Mucosa of stomach (tissue), 1 donor: ENCODE data around the gene NEUROG1.

Experiments
- H3K27me3 ChIP-seq: one replicate; pipeline ENCODE4 v1.7.0; 2013; ENCODE audit warnings: mild to moderate bottlenecking, low read length; ENCODE audit not compliant: control insufficient read depth, insufficient read depth
- H3K36me3 ChIP-seq: one replicate; pipeline ENCODE4 v1.7.0; 2013; ENCODE audit warnings: low read length; ENCODE audit not compliant: control insufficient read depth, insufficient read depth
- H3K4me1 ChIP-seq: one replicate; pipeline ENCODE4 v1.7.0; 2013; ENCODE audit warnings: mild to moderate bottlenecking, low read length; ENCODE audit not compliant: control insufficient read depth, insufficient read depth
- H3K4me3 ChIP-seq: one replicate; pipeline ENCODE4 v1.7.0; 2013; ENCODE audit warnings: low read length
- H3K9ac ChIP-seq: one replicate; pipeline ENCODE4 v1.7.0; 2013; ENCODE audit warnings: mild to moderate bottlenecking, low read length, moderate library complexity
- H3K9me3 ChIP-seq: one replicate; pipeline ENCODE4 v1.7.0; 2013; ENCODE audit warnings: mild to moderate bottlenecking, low read length, moderate library complexity; ENCODE audit not compliant: control insufficient read depth
- donor health status: Pancreatic carcinoma.

NEUROG1 gene, protein sequence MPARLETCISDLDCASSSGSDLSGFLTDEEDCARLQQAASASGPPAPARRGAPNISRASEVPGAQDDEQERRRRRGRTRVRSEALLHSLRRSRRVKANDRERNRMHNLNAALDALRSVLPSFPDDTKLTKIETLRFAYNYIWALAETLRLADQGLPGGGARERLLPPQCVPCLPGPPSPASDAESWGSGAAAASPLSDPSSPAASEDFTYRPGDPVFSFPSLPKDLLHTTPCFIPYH

DNA sequence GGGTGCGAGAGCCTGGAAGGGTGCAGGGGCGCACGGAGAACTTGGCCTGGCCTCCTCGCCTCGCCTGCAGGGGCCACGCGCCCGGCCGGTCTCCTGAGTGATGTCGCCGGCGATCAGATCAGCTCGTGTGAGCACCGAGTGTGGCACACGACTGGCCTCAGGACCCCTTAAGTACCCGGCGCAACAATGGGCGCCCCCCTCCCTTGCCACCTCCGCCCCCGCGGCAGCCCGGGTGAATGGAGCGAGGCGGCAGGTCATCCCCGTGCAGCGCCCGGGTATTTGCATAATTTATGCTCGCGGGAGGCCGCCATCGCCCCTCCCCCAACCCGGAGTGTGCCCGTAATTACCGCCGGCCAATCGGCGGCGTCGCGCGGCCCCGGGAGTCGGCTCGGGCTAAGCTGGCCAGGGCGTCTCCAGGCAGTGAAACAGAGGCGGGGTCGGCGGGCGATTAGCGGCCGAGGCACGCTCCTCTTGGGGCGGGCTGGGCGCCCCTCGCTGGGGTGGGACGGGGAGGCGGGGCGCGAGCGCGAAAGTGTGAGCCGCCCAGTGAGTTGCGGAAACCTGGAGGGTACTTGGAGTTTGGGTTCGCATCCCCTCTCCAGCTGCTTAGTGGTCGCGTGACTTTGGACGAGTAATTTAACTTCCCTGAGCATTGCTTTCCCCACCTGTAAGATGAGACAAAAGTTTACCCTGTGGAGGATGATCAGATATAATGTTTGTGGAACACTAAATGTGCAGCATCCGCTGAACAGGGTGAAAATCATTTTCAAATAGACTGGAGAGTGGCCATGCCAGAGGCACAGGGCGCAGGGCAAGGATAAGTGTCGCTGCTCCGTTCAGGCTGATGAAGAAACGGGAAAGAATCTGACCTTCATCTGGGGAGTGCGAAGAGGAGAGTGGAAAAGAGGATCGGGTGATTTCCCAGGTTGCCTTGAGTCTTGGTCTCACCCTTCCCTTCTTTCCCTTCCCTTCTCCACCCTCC, at the start of gene NEUROG1:
Gene NEUROG1, minus strand, starts transcription at position 145 of the 982 bp plus-strand sequence. CDS start 274 bp downstream, outside the sequence.
- Histone ChIP-seq H3K36me3 (no peaks in the 10 kb centered on the region), H3K4me3 (no peak within 1 kb of the TSS), H3K9ac (no peak within 1 kb of the TSS), H3K4me1 (peaks cover 6% of the 10 kb centered on the region), H3K27me3 (peaks cover 91% of the 10 kb centered on the region), H3K9me3 (no peaks in the 10 kb centered on the region)

DNA sequence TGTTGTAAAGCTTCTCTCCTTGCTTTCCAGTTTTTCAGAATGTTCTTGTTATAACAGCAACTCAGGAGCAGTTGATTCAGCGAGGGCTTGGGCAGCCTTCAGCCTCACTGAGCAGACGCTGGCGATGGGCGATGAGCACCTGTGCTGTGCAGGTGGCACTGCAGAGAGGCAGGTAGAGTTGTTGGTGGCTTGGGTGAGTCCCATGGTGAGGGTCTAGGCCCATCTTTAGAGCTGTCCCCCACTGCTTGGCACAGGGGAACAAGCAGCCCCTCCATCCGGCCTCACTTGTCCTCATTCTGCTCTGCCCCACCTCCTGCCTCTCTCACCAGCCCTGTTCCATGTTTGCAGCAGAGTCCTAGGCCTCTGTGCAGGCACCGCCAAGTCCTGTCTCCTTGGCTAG, 49.2 kb upstream of the NEUROG1 start:
- Histone ChIP-seq H3K36me3 (no peaks in the 10 kb centered on the region), H3K4me1 (no peaks in the 10 kb centered on the region), H3K4me3 (no peak overlapping the region), H3K9me3 (no peaks in the 10 kb centered on the region), H3K9ac (no peak overlapping the region), H3K27me3 (peaks cover 5% of the 10 kb centered on the region)

DNA sequence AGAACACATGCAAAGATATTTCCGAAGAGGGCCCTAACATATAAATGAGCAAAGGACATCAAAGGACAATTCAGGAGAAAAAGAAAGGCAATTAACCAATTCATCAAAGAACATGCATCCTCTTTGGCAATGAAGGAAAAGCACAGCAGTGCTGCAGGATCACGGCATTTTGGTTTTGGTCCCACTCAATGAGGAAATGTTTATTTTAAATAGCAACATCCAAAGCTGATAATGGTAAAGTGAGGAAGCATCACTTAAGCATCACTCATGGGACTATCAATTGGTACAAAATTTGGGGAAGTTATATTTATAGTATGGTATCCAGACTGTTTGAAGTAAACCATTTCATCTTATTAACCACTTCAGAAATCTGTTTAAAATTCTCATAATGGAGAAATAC, 48.5 kb upstream of the NEUROG1 start:
- no peak overlapping the region for H3K4me3 ChIP-seq
- H3K4me1 ChIP-seq, result no peaks in the 10 kb centered on the region
- H3K9ac ChIP-seq, result no peak overlapping the region
- no peaks in the 10 kb centered on the region for H3K9me3 ChIP-seq
- H3K36me3 ChIP-seq, result no peaks in the 10 kb centered on the region
- H3K27me3 ChIP-seq, result peaks cover 10% of the 10 kb centered on the region

DNA sequence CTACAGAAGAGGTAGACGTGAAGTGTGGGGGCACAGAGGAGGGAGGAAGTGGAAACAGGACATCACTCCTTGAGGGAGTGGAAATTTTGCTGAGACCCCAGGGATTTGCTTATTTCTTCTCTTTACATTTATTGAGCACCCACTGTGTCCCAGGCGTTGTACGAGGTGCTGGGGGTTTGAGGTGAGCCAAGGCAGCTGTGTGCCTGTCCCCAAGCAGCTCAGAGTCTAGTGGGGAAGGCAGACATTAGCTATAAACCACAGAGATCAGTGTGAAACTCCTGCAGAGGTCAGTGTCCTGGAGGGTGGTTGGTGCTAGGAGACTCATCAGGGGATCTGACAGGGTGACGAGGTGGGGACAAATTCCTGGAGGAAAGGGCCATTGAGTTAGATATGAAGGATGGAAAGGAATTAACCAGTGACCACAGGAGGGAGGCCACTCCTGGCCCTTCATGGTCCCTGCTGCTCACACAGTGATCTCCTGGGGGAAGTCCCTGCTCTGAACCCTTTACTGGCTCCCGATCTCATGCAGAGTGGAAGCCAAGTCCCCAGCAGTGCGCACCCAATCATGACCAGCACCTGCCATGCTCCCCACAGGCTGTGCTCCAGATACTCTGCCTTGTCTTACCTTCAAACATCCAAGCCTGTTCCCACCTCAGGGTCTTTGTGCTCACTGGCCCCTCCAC, 46.5 kb upstream of the NEUROG1 start:
- Histone ChIP-seq H3K9ac (no peak overlapping the region), H3K4me3 (no peak overlapping the region), H3K27me3 (peaks cover 30% of the 10 kb centered on the region), H3K4me1 (no peaks in the 10 kb centered on the region), H3K36me3 (no peaks in the 10 kb centered on the region), H3K9me3 (no peaks in the 10 kb centered on the region)

DNA sequence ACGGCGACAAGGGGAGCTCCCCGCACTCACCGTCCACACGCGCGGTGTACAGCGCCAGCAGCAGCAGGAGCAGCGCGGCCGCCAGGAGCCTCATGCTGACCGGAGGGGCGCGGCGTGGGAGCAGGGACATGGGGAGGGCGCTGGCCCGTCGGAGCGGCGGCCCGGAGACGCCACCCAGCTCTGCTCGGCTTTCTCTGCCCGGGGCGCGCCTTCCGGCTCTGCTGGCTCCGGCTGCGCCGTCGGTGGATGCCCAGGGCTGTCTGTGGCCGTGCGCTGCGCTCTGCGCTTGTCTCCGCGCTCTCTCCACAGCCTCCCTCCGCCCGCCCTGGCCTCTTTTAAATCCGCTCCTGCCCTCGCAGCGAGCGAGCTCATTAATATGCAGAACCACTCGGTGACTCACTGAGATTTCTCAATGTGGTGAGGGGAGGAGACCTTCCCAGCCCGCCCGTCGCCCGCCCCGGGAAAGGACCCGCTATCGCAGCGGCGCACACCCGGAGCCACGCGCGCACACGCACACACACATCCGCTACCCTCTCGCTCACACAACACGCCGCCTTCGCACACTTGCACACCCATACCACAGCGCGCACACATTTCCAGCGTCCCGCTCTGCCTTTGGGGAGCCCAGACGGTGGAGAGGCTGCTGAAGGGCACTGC, 43.0 kb upstream of the NEUROG1 start, which contains the start of gene CXCL14:
Gene CXCL14, minus strand, starts transcription at position 307 of the 657 bp plus-strand sequence. Its CDS starts 213 bp downstream, at position 94.
- Histone ChIP-seq H3K4me3 (no peak within 1 kb of the TSS), H3K9me3 (no peaks in the 10 kb centered on the region), H3K4me1 (no peaks in the 10 kb centered on the region), H3K36me3 (no peaks in the 10 kb centered on the region), H3K9ac (no peak within 1 kb of the TSS), H3K27me3 (peaks cover 44% of the 10 kb centered on the region)

DNA sequence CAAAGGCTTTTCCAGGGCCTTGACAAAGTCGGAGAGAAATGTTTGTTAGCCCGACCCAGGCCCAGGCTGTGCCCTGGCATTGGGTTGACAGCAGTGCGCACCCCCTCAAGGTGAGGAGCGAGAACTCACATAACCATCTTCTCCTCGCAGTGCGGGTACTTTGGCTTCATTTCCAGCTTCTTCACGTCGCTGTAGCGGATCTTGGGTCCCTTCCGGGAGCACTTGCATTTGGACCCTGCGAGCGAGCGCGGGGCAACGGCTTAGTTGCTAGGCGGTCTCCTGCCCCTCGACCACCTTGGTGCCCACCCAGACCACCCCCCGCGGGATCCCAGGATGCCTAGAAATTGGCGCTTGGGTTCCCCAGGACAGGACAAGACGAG, 42.5 kb upstream of the NEUROG1 start:
- Histone ChIP-seq H3K4me3 (no peak overlapping the region), H3K4me1 (no peaks in the 10 kb centered on the region), H3K27me3 (peaks cover 44% of the 10 kb centered on the region), H3K9me3 (no peaks in the 10 kb centered on the region), H3K36me3 (no peaks in the 10 kb centered on the region), H3K9ac (no peak overlapping the region)

DNA sequence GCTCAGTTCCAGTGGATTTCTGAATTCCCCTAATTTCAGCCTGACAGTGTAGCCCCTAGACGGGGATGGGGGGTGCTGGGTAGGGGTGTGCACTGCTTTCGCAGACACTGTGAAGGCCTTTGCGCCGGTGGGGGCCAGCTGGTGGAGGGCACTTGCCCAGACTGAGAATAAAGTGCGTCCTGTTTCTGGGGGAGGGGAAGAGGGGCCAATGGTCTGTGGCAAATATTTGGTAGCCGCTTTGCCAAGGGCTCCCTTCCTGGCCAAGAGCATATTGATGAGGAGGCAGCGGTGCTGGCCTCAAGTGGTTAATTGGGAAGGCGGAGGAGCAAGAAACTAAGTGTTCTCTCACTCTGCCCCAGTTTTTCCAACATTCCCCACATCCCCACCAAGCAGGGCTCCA, 41.7 kb upstream of the NEUROG1 start:
- Histone ChIP-seq H3K9ac (no peak overlapping the region), H3K4me1 (no peaks in the 10 kb centered on the region), H3K4me3 (no peak overlapping the region), H3K36me3 (no peaks in the 10 kb centered on the region), H3K9me3 (no peaks in the 10 kb centered on the region), H3K27me3 (peaks cover 41% of the 10 kb centered on the region)

DNA sequence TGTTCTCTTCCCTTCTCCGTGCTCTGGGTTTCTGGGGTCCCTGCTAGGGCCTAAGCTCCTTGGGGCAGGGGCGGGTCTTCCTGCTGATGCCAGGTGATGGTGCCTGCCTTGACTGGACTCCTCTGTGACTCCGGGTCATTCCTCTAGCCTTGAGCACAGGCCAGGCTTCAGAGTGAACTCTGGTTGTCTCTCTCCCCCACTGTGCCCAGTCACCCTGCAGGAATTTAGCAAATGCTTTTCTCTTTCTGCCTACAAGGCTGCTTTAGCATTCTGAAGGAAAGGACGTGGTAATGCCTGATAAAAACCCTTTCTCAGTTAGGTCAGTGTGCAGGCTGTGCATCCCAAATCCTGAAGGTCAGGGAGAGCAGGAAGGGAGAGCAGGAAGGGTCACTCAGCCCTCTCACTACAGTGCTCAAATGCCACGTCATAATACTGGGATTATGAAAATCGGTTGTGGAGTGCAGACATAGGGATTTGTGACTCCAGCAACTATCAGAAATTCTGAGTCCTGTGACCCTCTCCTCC, 40.4 kb upstream of the NEUROG1 start:
- no peaks in the 10 kb centered on the region for H3K4me1 ChIP-seq
- no peak overlapping the region for H3K9ac ChIP-seq
- H3K36me3 ChIP-seq, result no peaks in the 10 kb centered on the region
- H3K4me3 ChIP-seq, result no peak overlapping the region
- H3K27me3 ChIP-seq, result peaks cover 40% of the 10 kb centered on the region
- no peaks in the 10 kb centered on the region for H3K9me3 ChIP-seq

DNA sequence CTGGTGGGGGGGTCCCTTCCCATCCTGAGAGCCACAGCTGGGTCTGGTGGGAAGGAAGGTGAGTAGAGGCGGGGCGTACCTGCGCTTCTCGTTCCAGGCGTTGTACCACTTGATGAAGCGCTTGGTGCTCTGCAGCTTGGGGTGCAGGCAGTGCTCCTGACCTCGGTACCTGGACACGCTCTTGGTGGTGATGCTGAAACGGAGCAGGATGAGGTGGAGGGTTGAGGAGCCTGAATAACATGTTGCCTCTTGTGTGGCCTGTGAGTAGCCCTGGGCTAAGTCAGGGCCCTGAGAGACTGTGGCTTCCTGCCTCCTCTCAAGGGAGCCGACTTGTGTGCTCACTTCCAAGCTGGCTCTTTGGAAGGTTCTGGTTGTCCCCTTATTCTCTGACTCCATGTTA, 38.7 kb upstream of the NEUROG1 start:
- Histone ChIP-seq H3K4me3 (no peak overlapping the region), H3K4me1 (no peaks in the 10 kb centered on the region), H3K9me3 (no peaks in the 10 kb centered on the region), H3K36me3 (no peaks in the 10 kb centered on the region), H3K27me3 (peaks cover 37% of the 10 kb centered on the region), H3K9ac (no peak overlapping the region)

DNA sequence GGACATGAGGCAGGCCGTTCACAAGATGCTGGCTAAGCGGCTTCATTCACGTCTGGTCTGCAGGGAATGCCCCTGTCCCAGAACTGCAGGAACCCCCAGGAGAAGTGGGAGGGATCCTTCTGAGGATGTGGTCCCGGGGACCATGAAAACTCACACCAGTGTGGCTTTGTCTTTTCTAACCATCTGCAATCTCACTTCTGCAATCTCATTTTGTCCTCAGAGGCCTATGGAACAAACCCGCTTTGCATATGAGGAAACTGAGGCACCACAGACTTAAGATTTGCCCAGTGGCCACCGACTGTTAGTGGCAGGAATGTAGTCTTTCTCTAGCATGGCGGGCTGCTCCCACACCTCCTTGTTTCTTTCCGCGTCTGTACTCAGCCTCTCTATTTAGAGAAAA, 36.1 kb upstream of the NEUROG1 start:
- Histone ChIP-seq H3K36me3 (no peaks in the 10 kb centered on the region), H3K9ac (no peak overlapping the region), H3K4me3 (no peak overlapping the region), H3K27me3 (peaks cover 11% of the 10 kb centered on the region), H3K9me3 (no peaks in the 10 kb centered on the region), H3K4me1 (no peaks in the 10 kb centered on the region)

DNA sequence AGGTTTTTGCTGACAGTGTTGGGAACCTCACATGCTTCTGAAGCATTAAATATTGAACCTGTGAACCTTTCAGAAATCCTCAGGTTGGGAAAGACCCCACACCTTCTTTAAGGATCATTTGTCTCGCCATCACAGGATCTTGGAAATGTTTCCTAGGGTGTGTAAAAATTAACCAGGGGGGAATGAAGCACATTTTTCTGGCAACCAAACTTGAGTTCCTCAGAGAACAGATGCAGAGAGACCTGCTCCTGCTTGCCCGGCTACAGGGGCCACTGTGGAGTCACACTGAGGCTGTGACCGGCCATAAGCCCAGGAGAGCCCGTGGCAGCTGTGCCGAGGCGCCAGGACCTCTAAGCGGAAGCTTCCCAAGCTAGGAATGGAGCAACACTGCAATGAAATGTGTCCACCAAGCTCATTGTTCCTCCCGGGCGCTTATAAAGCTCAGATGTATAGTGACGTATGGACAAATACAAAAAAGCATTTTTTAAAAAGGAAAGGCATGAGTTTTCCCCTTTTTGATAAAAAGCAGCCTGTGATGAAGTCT, 35.4 kb upstream of the NEUROG1 start:
- H3K36me3 ChIP-seq, result no peaks in the 10 kb centered on the region
- no peaks in the 10 kb centered on the region for H3K9me3 ChIP-seq
- no peak overlapping the region for H3K4me3 ChIP-seq
- no peaks in the 10 kb centered on the region for H3K4me1 ChIP-seq
- no peak overlapping the region for H3K9ac ChIP-seq
- H3K27me3 ChIP-seq, result peaks cover 7% of the 10 kb centered on the region
